ENCODE data around the gene KDM4B.

KDM4B gene

GRCh38 chr19:5005096-5005495, 36.2 kb downstream of the KDM4B start:
- TF ChIP-seq, protein P1, sequence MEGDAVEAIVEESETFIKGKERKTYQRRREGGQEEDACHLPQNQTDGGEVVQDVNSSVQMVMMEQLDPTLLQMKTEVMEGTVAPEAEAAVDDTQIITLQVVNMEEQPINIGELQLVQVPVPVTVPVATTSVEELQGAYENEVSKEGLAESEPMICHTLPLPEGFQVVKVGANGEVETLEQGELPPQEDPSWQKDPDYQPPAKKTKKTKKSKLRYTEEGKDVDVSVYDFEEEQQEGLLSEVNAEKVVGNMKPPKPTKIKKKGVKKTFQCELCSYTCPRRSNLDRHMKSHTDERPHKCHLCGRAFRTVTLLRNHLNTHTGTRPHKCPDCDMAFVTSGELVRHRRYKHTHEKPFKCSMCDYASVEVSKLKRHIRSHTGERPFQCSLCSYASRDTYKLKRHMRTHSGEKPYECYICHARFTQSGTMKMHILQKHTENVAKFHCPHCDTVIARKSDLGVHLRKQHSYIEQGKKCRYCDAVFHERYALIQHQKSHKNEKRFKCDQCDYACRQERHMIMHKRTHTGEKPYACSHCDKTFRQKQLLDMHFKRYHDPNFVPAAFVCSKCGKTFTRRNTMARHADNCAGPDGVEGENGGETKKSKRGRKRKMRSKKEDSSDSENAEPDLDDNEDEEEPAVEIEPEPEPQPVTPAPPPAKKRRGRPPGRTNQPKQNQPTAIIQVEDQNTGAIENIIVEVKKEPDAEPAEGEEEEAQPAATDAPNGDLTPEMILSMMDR (IDR thresholded peaks at IDR 0.05; ENCODE audit: control extremely low read depth, extremely low read depth, low read depth, missing control alignments): no peak
- CTCF ChIA-PET: interaction anchor here (0.9 to 1.5 kb wide), 3 partner anchors 24 to 93 kb away, joined by 3 to 4 read pairs (median 3); no protein-coding TSS in a partner anchor
- DNase-seq (ENCODE audit: extremely low spot score): no peak
- POLR2A ChIA-PET: no interaction called here

GRCh38 chr19:5006201-5006600, 37.3 kb downstream of the KDM4B start:
- DNase-seq (ENCODE audit: extremely low spot score): no peak
- ChIA-PET CTCF (no interaction called here), POLR2A (no interaction called here)
- TF ChIP-seq, protein P1 (IDR thresholded peaks at IDR 0.05; ENCODE audit: control extremely low read depth, extremely low read depth, low read depth, missing control alignments): no peak

DNA sequence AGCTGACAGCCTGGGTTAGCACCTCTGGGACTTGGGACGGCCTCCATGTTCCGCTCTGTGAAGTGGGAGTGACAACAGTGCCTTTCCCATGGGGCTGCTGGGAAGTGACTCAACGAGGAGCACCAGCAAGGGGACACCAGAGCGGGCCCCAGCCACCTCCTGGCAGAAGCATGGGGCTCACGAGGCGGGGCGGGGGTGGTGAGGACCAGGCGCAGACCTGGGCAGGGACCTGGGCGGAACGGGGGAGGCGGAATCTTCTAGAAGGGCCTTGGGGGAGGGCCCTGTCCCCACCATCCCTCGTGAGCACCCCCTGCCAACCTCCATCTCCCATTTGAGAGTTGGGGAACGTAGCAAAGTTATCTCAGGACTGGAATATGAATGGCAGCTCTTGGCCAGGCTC, 37.9 kb downstream of the KDM4B start:
- TF ChIP-seq, protein P1 (IDR thresholded peaks at IDR 0.05; ENCODE audit: control extremely low read depth, extremely low read depth, low read depth, missing control alignments): no peak
- POLR2A ChIA-PET: no interaction called here
- DNase-seq (ENCODE audit: extremely low spot score): no peak
- CTCF ChIA-PET: no interaction called here

DNA sequence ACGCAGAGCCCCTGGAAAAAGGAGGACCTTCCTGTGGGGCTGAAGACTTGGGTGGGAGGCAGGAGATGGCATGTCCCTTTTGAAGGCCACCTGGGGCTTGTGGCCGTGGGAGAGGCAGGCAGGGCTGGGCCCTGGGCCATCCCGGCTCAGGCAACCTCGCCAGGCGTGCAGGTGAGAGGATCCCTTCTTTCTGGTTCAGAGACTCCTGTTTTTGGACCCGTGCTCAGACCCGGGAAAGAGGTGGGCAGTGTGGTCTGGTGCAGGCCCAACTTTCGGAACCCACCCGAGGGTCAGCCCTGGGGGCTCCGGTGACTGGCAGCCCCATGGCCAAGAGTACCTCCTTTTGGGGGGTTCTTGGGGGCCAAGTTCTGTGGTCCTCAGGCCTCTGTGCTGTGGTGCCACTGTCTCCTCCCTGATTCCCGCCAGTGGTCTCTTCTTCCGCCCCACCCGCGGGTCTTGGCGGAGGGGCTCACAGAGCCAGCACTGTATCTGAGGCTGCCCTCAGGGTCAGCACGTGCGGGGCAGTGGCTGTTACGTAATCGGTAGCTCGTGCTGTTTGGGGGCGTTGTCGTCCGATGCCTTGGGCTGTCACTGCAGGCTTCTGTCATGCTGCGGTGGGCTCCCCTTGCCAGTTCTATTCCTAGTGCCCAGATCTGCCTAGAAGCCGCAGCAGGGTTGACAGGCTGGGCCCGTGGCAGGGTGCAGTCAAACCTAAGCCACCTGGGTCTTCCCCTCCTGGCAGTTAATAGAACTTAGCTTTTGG, 42.7 kb downstream of the KDM4B start:
- ChIA-PET POLR2A (no interaction called here), CTCF (no interaction called here)
- TF ChIP-seq, protein P1 (IDR thresholded peaks at IDR 0.05; ENCODE audit: control extremely low read depth, extremely low read depth, low read depth, missing control alignments): no peak
- no peak for DNase-seq (ENCODE audit: extremely low spot score)

GRCh38 chr19:5012688-5013457, 44.0 kb downstream of the KDM4B start:
- CTCF ChIA-PET: no interaction called here
- POLR2A ChIA-PET: no interaction called here
- TF ChIP-seq, protein P1 (IDR thresholded peaks at IDR 0.05; ENCODE audit: control extremely low read depth, extremely low read depth, low read depth, missing control alignments): no peak
- DNase-seq (ENCODE audit: extremely low spot score): no peak

DNA sequence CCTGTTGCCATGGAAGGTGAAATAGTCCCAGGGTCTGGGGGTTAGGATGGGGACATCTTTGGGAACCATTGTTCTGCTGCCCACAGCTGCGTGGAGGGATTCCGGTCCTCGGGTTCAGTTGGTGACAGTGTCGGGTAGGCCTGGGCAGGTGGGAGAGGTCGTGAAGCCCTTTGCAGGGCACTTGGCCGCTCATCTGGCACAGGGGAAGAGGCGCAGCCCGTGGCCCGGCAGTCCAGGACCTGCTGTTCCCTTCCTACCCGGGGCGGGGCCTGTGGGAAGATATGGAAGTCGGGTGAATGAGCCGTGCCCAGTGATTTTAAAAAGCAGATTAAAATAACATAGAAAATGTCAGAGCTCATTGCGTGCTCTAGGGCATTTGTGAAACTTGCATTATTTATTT, 44.8 kb downstream of the KDM4B start:
- no peak for DNase-seq (ENCODE audit: extremely low spot score)
- TF ChIP-seq, protein P1 (IDR thresholded peaks at IDR 0.05; ENCODE audit: control extremely low read depth, extremely low read depth, low read depth, missing control alignments): no peak
- CTCF ChIA-PET: interaction anchor here (1.1 to 2.1 kb wide), 3 partner anchors 11 to 16 kb away, joined by 3 to 16 read pairs (median 4); no protein-coding TSS in a partner anchor
- POLR2A ChIA-PET: no interaction called here
